K562 (cell line): ENCODE data around the gene AIFM3. TPM values are rescaled to one million over a fixed set of nuclear protein-coding genes. Genes with fewer than 3 reads are reported as not detected.
A peak's percentile ranks its signal among the peaks of the same experiment; 100 is the strongest.

Experiments
- ATF3 ChIP-seq, 2 experiments: fragments of 450-650 bp in 1 of 2; sonication (generic) in 1 of 2; formaldehyde crosslinking in 1 of 2; IDR thresholded peaks in 1 of 2; conservative IDR thresholded peaks in 1 of 2; 2 replicates each; pipeline versions ENCODE4 v1.6.1 to v1.8.1; 2016 to 2023; ENCODE audit warnings: mild to moderate bottlenecking in 2 of 2, moderate library complexity in 2 of 2, inconsistent platforms in 1 of 2, missing genetic modification reagents in 1 of 2
- BMI1 ChIP-seq: fragments of 150-350 bp; IDR thresholded peaks from 2 replicates; pipeline ENCODE4 v1.6.1; 2014; ENCODE audit warnings: low read length
- CLOCK ChIP-seq: fragments of 250-450 bp; sonication (Bioruptor Pico); IDR thresholded peaks from 2 replicates; pipeline ENCODE4 v1.4.0; 2020; ENCODE audit warnings: mild to moderate bottlenecking, moderate library complexity, borderline replicate concordance
- ETV1 ChIP-seq: fragments of 450-650 bp; conservative IDR thresholded peaks from 2 replicates; pipeline ENCODE4 v1.6.1; 2016; ENCODE audit warnings: missing genetic modification characterization, control low read depth, low read depth, missing compliant biosample characterization
- FOXO4 ChIP-seq: fragments of 450-650 bp; formaldehyde crosslinking; IDR thresholded peaks from 2 replicates; pipeline ENCODE4 v1.4.0; 2020; ENCODE audit warnings: mild to moderate bottlenecking, moderate library complexity
- HMGN3 ChIP-seq: IDR thresholded peaks from 2 replicates; pipeline ENCODE4 v1.6.1; 2011; ENCODE audit warnings: borderline replicate concordance, low read depth, mild to moderate bottlenecking, mixed read lengths, low read length; ENCODE audit not compliant: insufficient read length; ENCODE audit errors: extremely low read depth
- KDM4B ChIP-seq, 2 experiments: fragments of 450-650 bp in 1 of 2; sonication (generic) in 1 of 2; IDR thresholded peaks; 2 replicates each; pipeline ENCODE4 v1.6.1; 2016 to 2017; ENCODE audit warnings: borderline replicate concordance in 2 of 2, antibody characterized with exemption in 1 of 2, low read depth in 1 of 2, mild to moderate bottlenecking in 1 of 2
- MLLT1 ChIP-seq, 2 experiments: fragments of 450-650 bp; IDR thresholded peaks; 2 replicates each; pipeline ENCODE4 v1.6.1; 2016
- SMARCE1 ChIP-seq: fragments of 450-650 bp; IDR thresholded peaks from 2 replicates; pipeline ENCODE4 v1.7.1; 2016; ENCODE audit warnings: mild to moderate bottlenecking
- STAT5A ChIP-seq: IDR thresholded peaks from 2 replicates; pipeline ENCODE4 v1.6.1; 2012; ENCODE audit warnings: low read length, inconsistent platforms, borderline replicate concordance
- THRB ChIP-seq: fragments of 450-650 bp; formaldehyde crosslinking; conservative IDR thresholded peaks from 2 replicates; pipeline ENCODE4 v1.4.0; 2022; ENCODE audit warnings: mild to moderate bottlenecking, missing genetic modification characterization
- TRIM24 ChIP-seq, 2 experiments: fragments of 450-650 bp; IDR thresholded peaks; 2 replicates each; pipeline ENCODE4 v1.6.1; 2016
- TRIM28 ChIP-seq: fragments of 450-650 bp; IDR thresholded peaks from 2 replicates; pipeline ENCODE4 v1.6.1; 2017
- TSC22D4 ChIP-seq: fragments of 450-650 bp; IDR thresholded peaks from 2 replicates; pipeline ENCODE4 v1.6.1; 2016; ENCODE audit warnings: missing genetic modification characterization, missing biosample characterization, control low read depth
- UBTF ChIP-seq, 2 experiments: IDR thresholded peaks; 2 replicates each; pipeline ENCODE4 v1.6.1; 2012; ENCODE audit warnings: improper control_type of control experiment in 2 of 2, low read depth in 2 of 2, low read length in 2 of 2, borderline replicate concordance in 1 of 2
- ZKSCAN1 ChIP-seq: fragments of 150-350 bp; IDR thresholded peaks from 2 replicates; pipeline ENCODE4 v1.6.1; 2016; ENCODE audit warnings: low read depth, low read length
- ZNF133 ChIP-seq: fragments of 250-450 bp; sonication (Bioruptor Pico); IDR thresholded peaks from 2 replicates; pipeline ENCODE4 v1.4.0; 2020; ENCODE audit warnings: mild to moderate bottlenecking
- polyA plus RNA-seq, 8 experiments: library from polyadenylated mRNA; depleted of rRNA in 4 of 8; stranded (reverse) in 5 of 8; unstranded in 3 of 8; fragments of >200 nt; fragmentation: Nextera tagmentation in 2 of 8; fragmentation: Illumina TruSeq in 1 of 8; extraction: Ambion mirVana in 2 of 8; extraction: Trizol in 1 of 8; gene quantifications; 2 replicates each; pipeline versions ENCODE4 v1.2.1 to v1.2.3, GENCODE V29; 2011 to 2014; ENCODE audit warnings: inconsistent platforms in 1 of 8, missing spikeins in 1 of 8
- total RNA-seq, 7 experiments: library from RNA; depleted of rRNA in 6 of 7; stranded (reverse); fragments of >200 nt in 6 of 7; fragmentation: Illumina TruSeq in 2 of 7; extraction: Trizol in 2 of 7; gene quantifications; 2 replicates each; pipeline versions ENCODE4 v1.2.1 to v1.2.3, GENCODE V29; 2011 to 2021; ENCODE audit warnings: low replicate concordance in 1 of 7

AIFM3 gene
- total and polyA plus RNA-seq, 9 of the 15 experiments (the other 6 are each of a cell fraction or from before 2014, with no cell fraction given) = 0.03 to 0.20 (median 0.07) TPM; not detected in 1

GRCh38 chr22:20940904-20941385, 26.1 kb upstream of the AIFM3 start (continued):
- TF ChIP-seq MLLT1 (IDR thresholded peaks at IDR 0.05) (no peak), STAT5A (no peak), THRB (CRISPR knock-in tag) (no peak), HMGN3 (no peak), ATF3 (IDR thresholded peaks at IDR 0.05) (no peak), ATF3 (CRISPR knock-in tag; conservative IDR thresholded peaks at IDR 0.05) (0 out of 2 replicates have a peak, but pooled peaks have one; percentile 45), TRIM28 (no peak), FOXO4 (0 out of 2 replicates have a peak, but pooled peaks have one; percentile 36), ZKSCAN1 (no peak), KDM4B (IDR thresholded peaks at IDR 0.05; ENCODE audit: borderline replicate concordance in 2 of 2, low read depth in 1 of 2) (no peak), ZNF133 (CRISPR knock-in tag) (0 out of 2 replicates have a peak, but pooled peaks have one; percentile 33), SMARCE1 (no peak), CLOCK (CRISPR knock-in tag) (0 out of 2 replicates have a peak, but pooled peaks have one; percentile 11), TRIM24 (IDR thresholded peaks at IDR 0.05) (no peak), BMI1 (no peak), UBTF (IDR thresholded peaks at IDR 0.05; ENCODE audit: borderline replicate concordance in 1 of 2, low read depth in 2 of 2, low read length in 2 of 2) (0 out of 4 replicates have a peak, but pooled peaks of 1 of the 2 experiments have one; percentile 20), TSC22D4 (no peak), ETV1 (tag) (no peak)
